Measurements from ENCODE around the gene ALK.

ALK gene

GRCh38 chr2:29392774-29393173 is 528.6 kb downstream of the ALK start:
- DNase-seq = no peak

GRCh38 chr2:29390136-29390535 is 531.2 kb downstream of the ALK start:
- DNase-seq = no peak

- DNase-seq = no peak
Observed at GRCh38 chr2:29389686-29390085, 531.7 kb downstream of the ALK start.

GRCh38 chr2:29388071-29388470 is 533.3 kb downstream of the ALK start:
- no peak for DNase-seq

- no peak for DNase-seq
Observed at GRCh38 chr2:29382486-29382885, 538.9 kb downstream of the ALK start.

GRCh38 chr2:29377788-29378187 is 543.6 kb downstream of the ALK start:
- DNase-seq = no peak

- no peak for DNase-seq
Observed at GRCh38 chr2:29376541-29376940, 544.8 kb downstream of the ALK start.

GRCh38 chr2:29375843-29376242 is 545.5 kb downstream of the ALK start:
- DNase-seq = no peak

- no peak for DNase-seq
Observed at GRCh38 chr2:29374823-29375222, 546.6 kb downstream of the ALK start.

GRCh38 chr2:29373870-29374269 is 547.5 kb downstream of the ALK start:
- DNase-seq = no peak

GRCh38 chr2:29372185-29372584 is 549.2 kb downstream of the ALK start:
- no peak for DNase-seq

GRCh38 chr2:29370581-29371125 is 550.7 kb downstream of the ALK start:
- DNase-seq = no peak

GRCh38 chr2:29370173-29370572 is 551.2 kb downstream of the ALK start:
- DNase-seq = no peak

- no peak for DNase-seq
Observed at GRCh38 chr2:29368659-29369040, 552.7 kb downstream of the ALK start.

- DNase-seq = no peak
Observed at GRCh38 chr2:29367986-29368658, 553.3 kb downstream of the ALK start.

GRCh38 chr2:29363111-29363510 is 558.3 kb downstream of the ALK start:
- DNase-seq = no peak

GRCh38 chr2:29361231-29361630 is 560.2 kb downstream of the ALK start:
- no peak for DNase-seq

- DNase-seq = no peak
Observed at GRCh38 chr2:29360016-29360784, 561.2 kb downstream of the ALK start.

GRCh38 chr2:29353403-29353991 is 567.9 kb downstream of the ALK start:
- DNase-seq = no peak

GRCh38 chr2:29351916-29352591 is 569.3 kb downstream of the ALK start:
- DNase-seq = no peak

GRCh38 chr2:29351248-29351647 is 570.1 kb downstream of the ALK start:
- no peak for DNase-seq

- DNase-seq = no peak
Observed at GRCh38 chr2:29349316-29350030, 571.9 kb downstream of the ALK start.
